ENCODE results near the gene TBC1D19.

DNA sequence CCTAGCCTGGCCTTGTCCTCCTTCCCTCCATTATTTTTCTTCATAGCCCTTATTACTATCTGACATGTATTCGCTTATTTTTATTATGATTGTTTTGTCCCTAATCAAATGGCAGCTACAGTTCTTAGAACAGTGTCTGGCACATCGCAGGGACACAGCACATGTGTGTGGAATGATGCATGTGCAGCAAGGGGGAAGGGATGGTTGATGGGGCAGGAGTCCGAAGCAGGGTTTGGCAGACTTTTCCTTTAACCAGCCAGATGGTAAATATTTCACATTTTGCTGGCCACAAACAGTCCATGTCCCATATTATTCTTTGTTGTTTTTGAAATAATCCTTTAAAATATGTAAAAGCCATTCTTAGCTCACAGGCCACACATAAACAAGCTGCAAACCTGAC is 148.5 kb downstream of the TBC1D19 start:
- TF ChIP-seq HIVEP1 (CRISPR knock-in tag; IDR thresholded peaks at IDR 0.05) (no peak), EGR1 (conservative IDR thresholded peaks at IDR 0.05) (no peak)
